ENCODE data around the gene LCORL. TPM values are rescaled to one million over a fixed set of nuclear protein-coding genes. Genes with fewer than 3 reads are reported as not detected.

Gene LCORL
- total and polyA plus RNA-seq, 9 of the 15 experiments (the other 6 are each of a cell fraction or from before 2014, with no cell fraction given), result 3.1 to 24.5 (median 11.1) TPM

DNA sequence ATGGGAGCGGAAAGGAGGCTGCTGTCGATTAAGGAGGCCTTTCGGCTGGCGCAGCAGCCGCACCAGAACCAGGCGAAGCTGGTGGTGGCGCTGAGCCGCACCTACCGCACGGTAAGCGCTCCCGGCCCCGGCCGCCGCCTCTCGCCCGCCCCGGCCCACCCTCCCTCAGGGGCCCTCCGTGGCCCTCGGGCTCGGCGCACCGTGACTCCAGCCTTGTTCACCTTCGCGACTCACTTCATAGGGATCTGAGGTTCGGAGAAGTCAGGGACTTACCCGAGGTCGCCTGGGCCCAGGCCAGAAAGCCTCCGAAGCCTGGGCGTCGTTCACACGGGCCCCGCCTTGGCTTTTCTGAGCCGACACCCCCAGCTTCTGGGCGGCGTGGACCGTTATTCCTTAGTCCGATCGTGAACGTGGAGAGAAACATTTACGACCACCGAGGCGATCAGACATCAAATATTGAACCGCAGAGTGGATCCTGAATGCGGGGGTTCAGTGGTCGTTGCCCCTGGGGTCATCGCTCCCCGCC is 210.4 kb downstream of the LCORL start:
- no peaks in the 10 kb centered on the region for H3K27me3 ChIP-seq (ENCODE audit: control insufficient read depth in 2 of 2, insufficient read depth in 2 of 2, low read length in 2 of 2)
- H2AFZ ChIP-seq (ENCODE audit: low read depth, low read length), result peak overlapping the region; percentile 85
- no peaks in the 10 kb centered on the region for H3K9me1 ChIP-seq (ENCODE audit: control insufficient read depth, insufficient read depth, low read length)
- peaks cover 3 to 10% of the 10 kb centered on the region in 2 experiments; a peak in 4 of 5 replicates for H3K4me1 ChIP-seq (replicated peaks in 1 of 2; ENCODE audit: control insufficient read depth in 2 of 2, insufficient read depth in 2 of 2, low read length in 2 of 2)
- ChIA-PET CTCF (ENCODE audit: low intra/inter-chr PET ratio) (no interaction called here), POLR2A (interaction anchor here (0.5 to 1.7 kb wide), 4 partner anchors 13 to 153 kb away, joined by 3 to 10 read pairs (median 3); no protein-coding TSS in a partner anchor)
- H3K4me3 ChIP-seq, result peak overlapping the region; percentile 65
- in situ Hi-C loops (cut with MboI), result no loop called here
- H3K79me2 ChIP-seq (ENCODE audit: control insufficient read depth, insufficient read depth, low read length), result peaks cover 99% of the 10 kb centered on the region
- peak overlapping the region; percentile 95 for H3K4me2 ChIP-seq (ENCODE audit: insufficient read depth, low read length)
- H3K27ac ChIP-seq (ENCODE audit: extremely low read depth, low read depth, low read length), result peak overlapping the region; percentile 96
- intact Hi-C loops (cut with micrococcal nuclease), result loop anchor here (2.0 kb wide), 1 partner anchor 210 kb away; the partner anchor contains the start of gene LCORL
- H3K9ac ChIP-seq (ENCODE audit: insufficient read depth in 1 of 2, low read depth in 2 of 2, low read length in 2 of 2), result peak overlapping the region; percentile 97 to 100
- no peaks in the 10 kb centered on the region for H3K9me3 ChIP-seq (replicated peaks; ENCODE audit: control insufficient read depth, insufficient read depth, low read depth, low read length)
- H4K20me1 ChIP-seq (replicated peaks; ENCODE audit: control insufficient read depth, insufficient read depth, low read length), result peaks cover 11% of the 10 kb centered on the region
- DNase-seq (ENCODE audit: extremely low read depth in 1 of 4, low spot score in 3 of 4), result peak in 2 of 4 experiments; percentile 46 to 61
- ATAC-seq, result peak; percentile 56
- WGBS (ENCODE audit: insufficient coverage, low coverage, missing lambda C conversion rate), result under 1% methylated on average over 32 of the region's 48 CpGs
- peaks cover 55% of the 10 kb centered on the region for H3K36me3 ChIP-seq (ENCODE audit: control insufficient read depth, insufficient read depth, low read length)
- no TSS peak for BruUV-seq (replicated peaks)
- no peak for FAIRE-seq
- TF ChIP-seq ZSCAN29 (IDR thresholded peaks at IDR 0.05) (peak; percentile 39; the same call in 1 of the 2 replicates), SNAPC5 (CRISPR knock-in tag; IDR thresholded peaks at IDR 0.05) (no peak), PRPF4 (IDR thresholded peaks at IDR 0.05; ENCODE audit: insufficient read depth, low read depth, low read length, poor library complexity, severe bottlenecking) (peak; percentile 14), MNT (conservative IDR thresholded peaks at IDR 0.05) (0 out of 4 replicates have a peak, but pooled peaks of 1 of the 2 experiments have one; percentile 10), SREBF2 (CRISPR knock-in tag; IDR thresholded peaks at IDR 0.05) (no peak), HDAC2 (IDR thresholded peaks at IDR 0.05) (no peak), CREB3L1 (IDR thresholded peaks at IDR 0.05; ENCODE audit: borderline replicate concordance, low read depth) (peak; percentile 32; the same call in 1 of the 2 replicates), NR3C1 (CRISPR knock-in tag; IDR thresholded peaks at IDR 0.05) (peak; percentile 86; the same call in 1 of the 2 replicates)
- TF ChIP-seq, protein P1, sequence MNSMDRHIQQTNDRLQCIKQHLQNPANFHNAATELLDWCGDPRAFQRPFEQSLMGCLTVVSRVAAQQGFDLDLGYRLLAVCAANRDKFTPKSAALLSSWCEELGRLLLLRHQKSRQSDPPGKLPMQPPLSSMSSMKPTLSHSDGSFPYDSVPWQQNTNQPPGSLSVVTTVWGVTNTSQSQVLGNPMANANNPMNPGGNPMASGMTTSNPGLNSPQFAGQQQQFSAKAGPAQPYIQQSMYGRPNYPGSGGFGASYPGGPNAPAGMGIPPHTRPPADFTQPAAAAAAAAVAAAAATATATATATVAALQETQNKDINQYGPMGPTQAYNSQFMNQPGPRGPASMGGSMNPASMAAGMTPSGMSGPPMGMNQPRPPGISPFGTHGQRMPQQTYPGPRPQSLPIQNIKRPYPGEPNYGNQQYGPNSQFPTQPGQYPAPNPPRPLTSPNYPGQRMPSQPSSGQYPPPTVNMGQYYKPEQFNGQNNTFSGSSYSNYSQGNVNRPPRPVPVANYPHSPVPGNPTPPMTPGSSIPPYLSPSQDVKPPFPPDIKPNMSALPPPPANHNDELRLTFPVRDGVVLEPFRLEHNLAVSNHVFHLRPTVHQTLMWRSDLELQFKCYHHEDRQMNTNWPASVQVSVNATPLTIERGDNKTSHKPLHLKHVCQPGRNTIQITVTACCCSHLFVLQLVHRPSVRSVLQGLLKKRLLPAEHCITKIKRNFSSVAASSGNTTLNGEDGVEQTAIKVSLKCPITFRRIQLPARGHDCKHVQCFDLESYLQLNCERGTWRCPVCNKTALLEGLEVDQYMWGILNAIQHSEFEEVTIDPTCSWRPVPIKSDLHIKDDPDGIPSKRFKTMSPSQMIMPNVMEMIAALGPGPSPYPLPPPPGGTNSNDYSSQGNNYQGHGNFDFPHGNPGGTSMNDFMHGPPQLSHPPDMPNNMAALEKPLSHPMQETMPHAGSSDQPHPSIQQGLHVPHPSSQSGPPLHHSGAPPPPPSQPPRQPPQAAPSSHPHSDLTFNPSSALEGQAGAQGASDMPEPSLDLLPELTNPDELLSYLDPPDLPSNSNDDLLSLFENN (IDR thresholded peaks at IDR 0.05; ENCODE audit: low read depth in 2 of 2, low read length in 2 of 2), result 0 out of 4 replicates have a peak, but pooled peaks of 1 of the 2 experiments have one; percentile 13
- TF ChIP-seq, protein P2, sequence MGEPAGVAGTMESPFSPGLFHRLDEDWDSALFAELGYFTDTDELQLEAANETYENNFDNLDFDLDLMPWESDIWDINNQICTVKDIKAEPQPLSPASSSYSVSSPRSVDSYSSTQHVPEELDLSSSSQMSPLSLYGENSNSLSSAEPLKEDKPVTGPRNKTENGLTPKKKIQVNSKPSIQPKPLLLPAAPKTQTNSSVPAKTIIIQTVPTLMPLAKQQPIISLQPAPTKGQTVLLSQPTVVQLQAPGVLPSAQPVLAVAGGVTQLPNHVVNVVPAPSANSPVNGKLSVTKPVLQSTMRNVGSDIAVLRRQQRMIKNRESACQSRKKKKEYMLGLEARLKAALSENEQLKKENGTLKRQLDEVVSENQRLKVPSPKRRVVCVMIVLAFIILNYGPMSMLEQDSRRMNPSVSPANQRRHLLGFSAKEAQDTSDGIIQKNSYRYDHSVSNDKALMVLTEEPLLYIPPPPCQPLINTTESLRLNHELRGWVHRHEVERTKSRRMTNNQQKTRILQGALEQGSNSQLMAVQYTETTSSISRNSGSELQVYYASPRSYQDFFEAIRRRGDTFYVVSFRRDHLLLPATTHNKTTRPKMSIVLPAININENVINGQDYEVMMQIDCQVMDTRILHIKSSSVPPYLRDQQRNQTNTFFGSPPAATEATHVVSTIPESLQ (CRISPR knock-in tag; IDR thresholded peaks at IDR 0.05), result no peak; the same call in 1 of the 2 replicates

Measured in K562 (cell line).